Loucy (cell line): Measurements from ENCODE around the gene DCBLD2.

ENCODE experiments used
- CTCF ChIP-seq: fragments of 200-600 bp; sonication (generic); conservative IDR thresholded peaks from 2 replicates; pipeline ENCODE4 v1.5.1; 2014; ENCODE audit warnings: mild to moderate bottlenecking, antibody characterized with exemption, low read length
- EZH2phosphoT487 ChIP-seq: fragments of 200-600 bp; IDR thresholded peaks from 2 replicates; pipeline ENCODE4 v1.6.1; 2018; ENCODE audit warnings: antibody characterized with exemption, mild to moderate bottlenecking, moderate library complexity, borderline replicate concordance

GRCh38 chr3:98917608-98918007, 16.1 kb upstream of the DCBLD2 start:
- no peak for TF ChIP-seq CTCF
- no peak for TF ChIP-seq EZH2phosphoT487
